GM21360 (cell line): ENCODE results near the gene TMEM217.

Source experiments
- ATAC-seq: cut with Tn5 transposase; IDR thresholded peaks from one replicate; pipeline ENCODE4 v1.9.1; 2021; ENCODE audit warnings: mild to moderate bottlenecking, moderate library complexity; ENCODE audit not compliant: unreplicated experiment

The TMEM217 gene

GRCh38 chr6:37170273-37171200 lies 87.4 kb downstream of the TMEM217 start:
- ATAC-seq: peak; percentile 28

GRCh38 chr6:37169496-37170272 lies 88.3 kb downstream of the TMEM217 start, which contains the start of gene PIM1:
Gene PIM1 (plus strand): TSS chr6:37170152. CDS start chr6:37170576, 424 bp downstream.
- ATAC-seq: peak; percentile 53

GRCh38 chr6:37168811-37169495 lies 89.0 kb downstream of the TMEM217 start:
- ATAC-seq: no peak

- no peak for ATAC-seq
These were observed 89.7 kb downstream of the TMEM217 start for GRCh38 chr6:37168163-37168758.

GRCh38 chr6:37162740-37163139 lies 95.2 kb downstream of the TMEM217 start:
- no peak for ATAC-seq
